PC-9 (cell line): ENCODE results near the gene GALNT10. TPM values are rescaled to one million over a fixed set of nuclear protein-coding genes. Genes with fewer than 3 reads are reported as not detected.

Experiments
- BruUV-seq: library from RNA; stranded (reverse); fragments of 400-500 nt; replicated peaks from 2 replicates; lab custom pipeline; 2021; lab: Mats Ljungman, UMichigan
- CTCF ChIA-PET: fragments of 300-600 bp; sonication (Branson Sonifier 250); formaldehyde crosslinking; loops from one replicate; lab custom pipeline; 2022; ENCODE audit warnings: antibody characterized with exemption; lab: Charles Lee
- POLR2A ChIA-PET: fragments of 300-600 bp; sonication (Branson Sonifier 250); formaldehyde crosslinking; loops from one replicate; lab custom pipeline; 2022; ENCODE audit warnings: antibody characterized with exemption; ENCODE audit not compliant: unreplicated experiment; lab: Charles Lee
- DNase-seq, 2 experiments: peaks; one replicate each; pipeline versions ENCODE4 v3.0.0 to v3.0.0-alpha.2; 2015 to 2022; ENCODE audit warnings: mixed read lengths in 1 of 2
- H2AFZ ChIP-seq: fragments of 200-600 bp; sonication (generic); 2 replicates; pipeline ENCODE4 v1.8.1; 2017; ENCODE audit warnings: antibody characterized with exemption
- H3F3A ChIP-seq: fragments of 200-600 bp; sonication (generic); 2 replicates; pipeline ENCODE4 v1.8.1; 2017; ENCODE audit warnings: antibody characterized with exemption, mild to moderate bottlenecking, low read depth; ENCODE audit not compliant: insufficient read depth
- H3K27ac ChIP-seq: fragments of 200-600 bp; sonication (generic); 2 replicates; pipeline ENCODE4 v1.6.1; 2016; ENCODE audit warnings: mixed run types
- H3K27me3 ChIP-seq: fragments of 200-600 bp; sonication (generic); 2 replicates; pipeline ENCODE4 v1.6.1; 2016; ENCODE audit warnings: low read depth, mixed run types; ENCODE audit not compliant: insufficient read depth
- H3K36me3 ChIP-seq: fragments of 200-600 bp; sonication (generic); 2 replicates; pipeline ENCODE4 v1.6.1; 2016; ENCODE audit warnings: low read depth, mixed run types
- H3K4me1 ChIP-seq: fragments of 200-600 bp; sonication (generic); replicated peaks from 2 replicates; pipeline ENCODE4 v1.6.1; 2016; ENCODE audit warnings: mixed run types; ENCODE audit not compliant: insufficient read depth
- H3K4me2 ChIP-seq: fragments of 200-600 bp; sonication (generic); 2 replicates; pipeline ENCODE4 v1.6.1; 2017; ENCODE audit warnings: mixed run types
- H3K4me3 ChIP-seq: fragments of 200-600 bp; sonication (generic); 2 replicates; pipeline ENCODE4 v1.6.1; 2016; ENCODE audit warnings: mixed run types
- H3K79me2 ChIP-seq: fragments of 200-600 bp; sonication (generic); 2 replicates; pipeline ENCODE4 v1.6.1; 2017; ENCODE audit warnings: low read depth, mixed run types
- H3K9me2 ChIP-seq: fragments of 200-600 bp; sonication (generic); 2 replicates; pipeline ENCODE4 v1.8.1; 2017; ENCODE audit warnings: mild to moderate bottlenecking; ENCODE audit not compliant: insufficient read depth
- H3K9me3 ChIP-seq: fragments of 200-600 bp; sonication (generic); 2 replicates; pipeline ENCODE4 v1.8.1; 2016; ENCODE audit warnings: low read depth; ENCODE audit not compliant: insufficient read depth
- H4K20me1 ChIP-seq: fragments of 200-600 bp; sonication (generic); 2 replicates; pipeline ENCODE4 v1.8.1; 2017; ENCODE audit not compliant: insufficient read depth
- CTCF ChIP-seq: fragments of 200-600 bp; sonication (generic); conservative IDR thresholded peaks from 2 replicates; pipeline ENCODE4 v1.6.1; 2017; ENCODE audit warnings: mixed run types, antibody characterized with exemption, mild to moderate bottlenecking, moderate library complexity
- EZH2 ChIP-seq: fragments of 200-600 bp; sonication (generic); IDR thresholded peaks from 2 replicates; pipeline ENCODE4 v1.8.0; 2017; ENCODE audit warnings: antibody characterized with exemption, low read depth
- intact Hi-C: fragments of 100-400 bp; cut with micrococcal nuclease; formaldehyde crosslinking; loops from one replicate; pipeline ENCODE4 v1.10.0; 2022; ENCODE audit not compliant: unreplicated experiment
- total RNA-seq: library from RNA; stranded (reverse); gene quantifications from 2 replicates; pipeline ENCODE4 v1.2.3, GENCODE V29; 2021

Gene GALNT10
- total RNA-seq, 1 experiment from 2014 or later: 101 TPM

GRCh38 chr5:154369682-154370081, 179.1 kb downstream of the GALNT10 start:
- H3K79me2 ChIP-seq: peaks cover 15% of the 10 kb centered on the region
- H2AFZ ChIP-seq: no peak overlapping the region
- no peaks in the 10 kb centered on the region for H3K9me2 ChIP-seq
- no peak for DNase-seq
- H3K27me3 ChIP-seq: no peaks in the 10 kb centered on the region
- H3K9me3 ChIP-seq: no peaks in the 10 kb centered on the region
- H3K27ac ChIP-seq: peak overlapping the region; percentile 98
- H3F3A ChIP-seq: peaks cover 39% of the 10 kb centered on the region
- CTCF ChIA-PET: no interaction called here
- H3K4me1 ChIP-seq: peaks cover 68% of the 10 kb centered on the region
- 0 out of 2 replicates have a peak, but pooled peaks cover 7% of the 10 kb centered on the region for H3K36me3 ChIP-seq
- BruUV-seq: no TSS peak
- H3K4me3 ChIP-seq: no peak overlapping the region
- no peak for TF ChIP-seq CTCF
- TF ChIP-seq EZH2: no peak
- no peaks in the 10 kb centered on the region for H4K20me1 ChIP-seq
- POLR2A ChIA-PET: no interaction called here
- H3K4me2 ChIP-seq: peak overlapping the region; percentile 70
- intact Hi-C loops: loop anchor here (2.0 to 5.0 kb wide), 5 partner anchors 61 to 179 kb away; partner anchors contain the start of genes GALNT10 and SAP30L

- H4K20me1 ChIP-seq: no peaks in the 10 kb centered on the region
- H3K9me3 ChIP-seq: no peaks in the 10 kb centered on the region
- H3K4me2 ChIP-seq: 0 out of 2 replicates have a peak overlapping the region, but pooled peaks have one; percentile 9
- no peaks in the 10 kb centered on the region for H3K27me3 ChIP-seq
- peaks cover 15% of the 10 kb centered on the region for H3K79me2 ChIP-seq
- H3K9me2 ChIP-seq: no peaks in the 10 kb centered on the region
- peak overlapping the region; percentile 98 for H3K27ac ChIP-seq
- H3K4me1 ChIP-seq: peaks cover 63% of the 10 kb centered on the region
- DNase-seq: peak; percentile 16 to 48
- peaks cover 35% of the 10 kb centered on the region for H3F3A ChIP-seq
- CTCF ChIA-PET: no interaction called here
- POLR2A ChIA-PET: no interaction called here
- H2AFZ ChIP-seq: no peak overlapping the region
- H3K4me3 ChIP-seq: no peak overlapping the region
- 0 out of 2 replicates have a peak, but pooled peaks cover 7% of the 10 kb centered on the region for H3K36me3 ChIP-seq
- TF ChIP-seq CTCF (no peak), EZH2 (no peak)
- intact Hi-C loops: no loop called here
- BruUV-seq: no TSS peak
Observed at GRCh38 chr5:154370119-154370518, 179.6 kb downstream of the GALNT10 start.

- intact Hi-C loops: no loop called here
- H3K79me2 ChIP-seq: peaks cover 15% of the 10 kb centered on the region
Observed at GRCh38 chr5:154370813-154371212, 180.3 kb downstream of the GALNT10 start.

More at GRCh38 chr5:154370813-154371212, 180.3 kb downstream of the GALNT10 start:
- no peak overlapping the region for H3K4me2 ChIP-seq
- no peaks in the 10 kb centered on the region for H3K9me3 ChIP-seq
- H3K36me3 ChIP-seq: 0 out of 2 replicates have a peak, but pooled peaks cover 7% of the 10 kb centered on the region
- POLR2A ChIA-PET: no interaction called here
- TF ChIP-seq CTCF (no peak), EZH2 (no peak)
- H3K27me3 ChIP-seq: no peaks in the 10 kb centered on the region
- H3K9me2 ChIP-seq: no peaks in the 10 kb centered on the region
- H3K4me3 ChIP-seq: no peak overlapping the region
- H3K4me1 ChIP-seq: peaks cover 56% of the 10 kb centered on the region
- CTCF ChIA-PET: no interaction called here
- no peak for DNase-seq
- H3K27ac ChIP-seq: no peak overlapping the region
- H4K20me1 ChIP-seq: no peaks in the 10 kb centered on the region
- H3F3A ChIP-seq: peaks cover 34% of the 10 kb centered on the region
- BruUV-seq: no TSS peak
- H2AFZ ChIP-seq: no peak overlapping the region
